NK-92 (cell line): Measurements from ENCODE around the gene IL16.

Source experiments
- DNase-seq: peaks from one replicate; lab custom pipeline; 2025; ENCODE audit not compliant: unreplicated experiment; lab: John Stamatoyannopoulos, UW

The IL16 gene

DNA sequence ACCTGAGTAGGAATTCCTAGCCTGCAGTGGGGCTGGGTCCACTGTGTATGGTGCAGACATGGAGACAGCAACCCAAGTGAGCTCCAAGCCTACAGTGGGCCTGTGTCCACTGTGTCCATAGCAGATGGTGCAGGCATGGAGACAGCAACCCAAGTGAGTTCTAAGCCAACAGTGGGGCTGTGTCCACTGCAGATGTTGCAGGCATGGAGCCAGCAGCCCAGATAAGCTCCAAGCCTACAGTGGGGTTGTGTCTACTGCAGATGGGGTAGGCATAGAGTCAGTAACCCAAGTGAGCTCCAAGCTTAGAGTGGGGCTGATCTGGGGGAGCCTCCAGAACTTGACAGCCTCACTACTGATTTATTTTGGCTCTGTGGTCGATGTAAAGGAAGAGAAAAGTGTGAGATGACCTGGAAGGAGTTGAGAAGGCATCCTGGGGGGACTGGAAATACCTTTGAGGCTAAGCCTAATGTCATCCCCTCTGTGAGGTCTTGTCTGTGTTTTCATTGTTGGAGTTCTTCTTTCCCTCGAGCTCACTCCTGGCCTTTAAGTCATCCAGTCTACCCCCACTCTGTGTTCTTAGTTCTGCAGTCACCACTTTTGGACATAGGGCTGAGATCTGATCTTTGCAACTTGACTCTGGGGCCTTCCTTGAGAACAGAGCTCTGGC, 22.4 kb upstream of the IL16 start:
- DNase-seq: no peak

DNA sequence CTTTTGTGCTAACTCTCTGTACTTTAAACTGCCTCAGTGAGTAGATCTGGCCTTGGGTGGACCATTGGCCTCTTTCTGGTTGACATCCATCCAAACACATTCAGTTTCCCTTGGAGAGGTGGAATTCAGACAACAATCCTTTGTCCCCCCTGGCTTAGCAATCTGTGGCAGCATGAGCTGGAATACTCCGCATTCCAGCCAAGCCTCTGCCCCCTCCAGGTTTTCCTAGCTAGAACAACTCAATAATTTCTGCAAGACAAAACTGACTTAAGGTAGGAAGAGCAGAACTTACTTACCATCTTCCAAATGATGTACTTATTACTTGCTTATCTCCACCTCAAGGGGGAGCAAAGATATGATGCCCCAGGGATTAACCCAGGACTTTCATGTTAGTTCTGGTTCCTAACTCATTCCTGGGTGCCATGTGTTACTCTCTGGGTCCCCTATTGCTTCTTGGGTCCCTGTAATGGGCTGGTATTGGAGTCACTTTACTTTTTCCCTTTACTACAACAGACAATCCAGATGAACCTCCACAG, 21.8 kb upstream of the IL16 start:
- DNase-seq: no peak

DNA sequence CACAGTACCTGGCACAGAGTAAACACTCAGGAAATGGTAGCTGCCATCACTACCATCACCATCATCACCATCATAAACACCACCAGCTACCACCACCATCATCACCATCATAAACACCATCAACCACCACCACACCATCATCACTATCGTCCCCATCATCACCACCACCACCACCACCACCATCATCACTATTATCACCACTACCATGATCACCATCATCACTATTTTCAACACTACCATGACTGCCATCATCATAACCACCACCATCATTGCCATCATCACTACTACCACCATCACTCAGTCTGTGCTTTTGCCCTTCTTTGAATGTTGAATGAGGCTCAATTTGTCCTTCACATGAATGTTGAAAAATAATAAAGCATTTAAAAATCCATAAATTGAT, 21.2 kb upstream of the IL16 start:
- DNase-seq: no peak

DNA sequence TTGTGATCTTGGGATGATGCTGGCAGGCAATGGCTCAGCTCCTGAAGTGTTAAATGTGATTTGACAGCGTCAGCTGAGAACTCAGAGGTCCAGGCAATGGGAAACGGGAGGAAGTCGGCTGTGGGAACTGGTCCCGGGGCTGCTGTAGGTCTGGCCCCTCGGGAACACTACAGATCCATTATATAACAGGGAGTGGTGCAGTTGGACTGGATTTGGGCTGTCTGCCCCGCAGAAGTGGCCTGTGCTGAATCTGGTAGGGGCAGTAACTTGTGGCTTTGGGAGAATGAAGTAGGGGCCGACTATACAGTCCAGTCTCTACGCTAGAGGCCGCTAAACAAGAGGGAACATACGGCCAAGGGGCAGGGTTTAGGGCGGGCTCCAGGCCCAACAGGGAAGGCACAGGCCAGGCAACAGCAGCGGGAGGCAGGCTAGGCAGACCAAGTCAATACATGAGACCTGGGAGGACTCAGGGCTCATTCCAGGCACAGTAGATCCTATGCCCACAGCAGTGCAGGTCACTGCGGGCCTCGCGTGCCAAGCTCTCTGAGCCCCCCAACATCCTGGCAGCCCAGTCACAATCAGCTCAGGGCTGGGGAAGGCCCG, 20.3 kb upstream of the IL16 start:
- no peak for DNase-seq

DNA sequence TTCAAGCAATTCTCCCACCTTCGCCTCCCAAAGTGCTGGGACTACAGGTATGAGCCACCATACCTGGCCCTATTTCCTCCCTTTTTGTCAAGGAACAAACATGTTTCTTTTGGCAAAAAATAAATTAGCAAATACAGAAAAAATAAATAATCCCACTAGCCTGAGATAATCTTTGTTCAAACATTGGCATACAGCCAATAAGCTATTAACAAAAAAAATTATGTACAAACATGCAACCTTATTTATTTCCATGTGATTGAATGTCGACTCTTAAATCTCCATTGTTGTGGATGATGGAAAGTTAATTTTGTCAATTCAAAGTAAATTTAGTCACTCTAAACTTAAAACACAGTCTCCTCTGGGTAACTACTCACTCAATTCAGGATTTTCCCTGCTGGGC, 18.3 kb upstream of the IL16 start:
- no peak for DNase-seq

DNA sequence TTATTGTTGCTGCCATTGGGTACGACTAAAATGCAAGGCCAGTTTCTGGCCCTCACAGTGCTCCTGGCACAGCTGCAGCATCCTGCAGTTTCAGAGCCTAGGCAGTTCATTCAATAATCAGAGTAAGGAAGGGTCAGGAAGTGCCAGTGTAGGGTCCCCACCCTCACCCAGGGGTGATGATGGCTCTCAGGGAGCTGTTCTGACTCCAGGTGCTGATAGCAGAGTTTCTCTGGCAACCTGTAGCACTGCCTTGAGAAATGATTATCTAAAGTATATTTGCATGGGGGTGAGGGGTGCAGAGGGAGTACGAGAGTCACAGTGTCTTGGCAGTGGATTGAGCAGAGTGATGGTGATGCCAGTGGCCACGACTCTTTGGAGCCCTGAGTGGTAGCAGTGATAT, 15.5 kb upstream of the IL16 start:
- DNase-seq: no peak

DNA sequence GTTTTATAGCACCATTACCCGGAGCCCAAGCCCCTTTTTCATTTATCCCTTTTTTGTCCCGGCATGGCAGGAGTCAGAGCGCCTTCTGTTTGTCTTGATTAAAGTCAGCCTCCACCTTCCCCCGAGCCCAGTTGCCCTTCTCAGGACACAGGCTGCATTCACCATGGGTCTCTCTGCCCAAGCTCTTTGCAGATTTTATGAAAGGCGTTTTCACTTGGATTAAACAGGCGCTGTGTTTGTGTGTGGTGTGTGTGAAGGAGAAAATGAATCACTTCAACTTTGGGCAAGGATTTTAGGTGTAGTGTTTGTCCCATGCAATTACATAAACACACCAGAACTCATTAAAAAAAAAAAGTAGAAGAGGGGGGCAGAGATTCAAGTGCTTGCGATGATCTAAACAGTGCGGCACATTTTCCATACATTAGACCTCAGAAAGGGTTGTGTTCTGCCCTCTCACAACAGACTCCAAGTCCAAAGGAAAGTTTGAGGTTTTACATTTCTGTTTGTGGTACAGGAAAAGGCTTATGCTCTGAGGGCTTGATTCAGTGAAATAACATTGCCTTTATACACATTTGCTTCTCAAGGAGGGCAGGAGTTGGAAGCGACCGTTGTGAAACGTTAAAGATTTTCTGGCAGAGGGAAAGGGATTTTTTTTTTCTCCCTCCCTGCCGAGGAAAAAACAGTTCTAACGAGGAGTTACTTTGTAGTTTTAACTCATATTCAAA, 14.5 kb upstream of the IL16 start:
- no peak for DNase-seq

DNA sequence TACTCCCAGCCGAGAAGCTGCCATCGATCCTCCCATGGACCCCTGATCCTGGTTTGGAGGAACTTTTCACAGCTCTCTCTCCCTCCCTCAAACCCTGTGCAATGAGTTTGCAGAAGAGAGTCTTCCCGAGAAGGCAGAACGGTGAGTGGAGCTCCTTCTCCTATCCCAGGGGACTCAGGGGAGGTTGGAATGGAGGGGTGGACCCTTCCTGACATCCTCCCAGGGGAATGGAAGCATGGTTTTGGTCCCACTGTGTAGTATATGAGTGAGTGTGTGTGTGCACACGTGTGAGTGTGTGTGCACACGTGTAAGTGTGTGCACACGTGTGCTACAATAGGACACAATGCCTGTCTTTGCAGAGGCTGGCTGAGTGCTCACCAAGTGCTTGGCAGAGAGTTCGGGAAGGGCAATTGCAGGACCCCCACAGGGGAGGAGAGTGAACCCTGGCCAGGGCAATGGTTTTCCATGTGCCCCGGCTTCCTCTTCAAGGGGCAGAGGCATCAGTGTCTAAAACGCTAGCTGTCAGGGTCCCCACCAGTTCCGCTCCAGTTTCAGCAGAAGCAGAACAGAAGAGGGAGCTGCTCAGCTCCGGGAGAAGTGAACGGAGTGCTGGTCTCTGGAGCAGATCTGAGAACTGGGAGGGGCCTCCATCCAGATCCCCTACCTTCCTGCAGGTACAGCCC, 13.8 kb upstream of the IL16 start:
- no peak for DNase-seq

DNA sequence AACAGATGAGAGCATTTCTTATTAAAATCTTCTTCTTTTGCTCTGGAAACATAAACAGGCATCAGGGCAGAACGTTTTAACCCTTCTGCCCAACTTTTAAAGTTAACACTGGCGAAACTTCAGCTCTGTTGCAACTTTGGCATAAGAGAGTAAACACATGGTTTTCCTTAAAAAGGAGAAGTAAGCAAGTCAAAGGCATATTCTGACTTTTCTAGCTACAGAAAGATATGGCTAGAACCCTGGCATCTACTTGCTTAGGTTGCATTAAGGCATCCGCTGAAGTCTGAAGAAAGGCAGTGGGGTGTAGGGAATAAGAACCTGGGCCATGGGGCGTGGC, 13.3 kb upstream of the IL16 start:
- DNase-seq: no peak

DNA sequence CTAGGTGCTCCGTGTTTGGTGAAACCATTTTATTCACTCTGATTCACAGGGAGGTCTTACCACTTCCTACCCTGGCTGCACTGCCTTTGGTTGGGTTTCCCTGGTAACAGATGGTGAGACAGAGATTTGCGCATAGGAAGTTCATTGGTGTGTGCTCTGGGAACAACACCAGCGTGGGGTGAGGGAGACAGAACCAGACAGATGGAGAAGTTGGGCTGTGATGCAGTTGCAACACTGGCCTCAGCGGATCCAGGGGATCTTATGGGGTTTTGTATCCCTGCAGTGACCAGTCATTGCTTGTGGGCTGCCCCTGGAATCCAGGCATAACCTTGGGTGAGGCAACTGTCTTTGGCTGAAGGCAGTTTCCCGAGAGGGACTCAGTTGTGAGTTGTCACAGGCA, 12.5 kb upstream of the IL16 start:
- DNase-seq: no peak

DNA sequence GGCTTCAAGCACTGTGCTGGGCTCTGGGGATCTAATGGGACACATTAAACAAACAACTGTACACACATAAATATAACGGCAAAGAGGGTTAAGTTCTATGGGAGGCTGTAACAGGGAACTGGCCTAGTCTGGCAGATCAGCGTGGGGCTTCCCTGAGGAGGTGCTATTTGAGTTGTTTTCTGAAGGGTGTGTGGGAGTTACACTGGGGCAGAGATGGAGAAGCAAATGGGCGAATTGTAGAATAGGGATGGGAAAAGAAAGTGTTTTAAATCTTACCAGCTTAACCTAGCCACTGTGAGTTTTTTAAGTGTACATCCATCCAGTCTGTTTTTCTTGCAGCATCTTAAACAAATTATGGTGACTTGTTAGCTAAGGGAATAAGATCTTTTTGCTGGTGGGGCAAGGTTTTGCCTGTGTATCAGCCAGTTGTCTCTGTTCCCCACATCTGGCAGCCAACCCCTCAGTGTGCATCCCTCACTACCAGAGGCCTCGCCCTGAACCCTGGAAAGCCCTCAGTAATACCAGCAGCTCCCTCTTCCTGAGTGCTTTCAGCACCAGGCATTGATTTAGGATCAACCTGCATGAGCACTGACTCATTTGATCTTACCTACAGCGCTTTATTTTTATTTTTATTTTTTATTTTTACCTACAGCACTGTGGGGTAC, 10.9 kb upstream of the IL16 start:
- no peak for DNase-seq

DNA sequence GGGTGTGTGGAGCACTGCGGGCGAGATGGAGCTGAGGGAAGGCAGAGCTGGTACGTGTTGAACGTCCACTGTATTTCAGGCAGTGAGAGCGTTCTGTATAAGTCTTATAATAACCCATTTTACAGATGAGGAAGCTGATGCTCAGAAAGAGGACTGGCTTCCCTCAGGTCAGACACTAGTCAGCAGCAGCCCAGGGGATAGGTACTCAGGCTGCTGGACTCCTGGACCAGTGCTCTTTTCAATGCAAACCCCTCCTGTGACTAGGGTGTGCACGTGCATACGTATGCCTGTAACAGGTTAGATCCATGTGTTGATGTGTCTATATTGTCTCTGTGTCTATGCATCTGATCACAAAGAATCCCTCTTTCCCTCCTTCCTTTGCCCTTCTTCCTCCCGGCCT, 8.3 kb upstream of the IL16 start:
- no peak for DNase-seq

DNA sequence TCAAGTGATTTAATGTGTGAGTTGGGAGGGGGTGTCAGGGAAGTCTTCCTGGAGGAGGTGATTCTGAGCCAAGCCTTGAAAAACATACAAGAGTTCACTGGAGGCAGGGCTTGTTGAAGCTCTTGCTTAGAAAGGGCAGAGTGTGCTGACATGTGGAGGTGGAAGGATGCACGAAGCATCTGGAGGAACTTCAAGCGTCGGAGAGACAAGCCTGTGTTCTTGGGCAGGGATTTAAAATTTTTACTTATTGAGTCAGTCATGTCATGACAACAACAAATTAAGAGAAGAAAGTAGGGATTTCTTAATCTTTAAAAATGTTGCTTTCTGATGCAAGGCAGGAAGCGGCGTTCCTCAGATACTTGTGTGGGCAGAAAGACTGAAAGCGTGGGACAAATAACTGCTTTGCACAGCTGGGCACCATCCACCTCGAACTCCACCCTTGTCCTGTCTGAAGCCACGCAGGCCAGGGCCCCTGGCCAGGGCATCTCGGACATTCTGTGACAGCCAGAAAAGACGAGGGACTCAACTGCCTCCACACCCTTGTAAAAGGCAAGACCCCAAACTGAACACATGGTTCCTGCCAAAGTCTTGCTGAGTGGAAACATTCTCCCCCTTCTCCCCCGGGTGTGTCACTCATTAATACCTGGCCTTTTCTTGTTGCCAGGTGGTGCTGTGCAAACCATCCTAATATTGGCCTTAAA, 6.9 kb upstream of the IL16 start:
- no peak for DNase-seq

DNA sequence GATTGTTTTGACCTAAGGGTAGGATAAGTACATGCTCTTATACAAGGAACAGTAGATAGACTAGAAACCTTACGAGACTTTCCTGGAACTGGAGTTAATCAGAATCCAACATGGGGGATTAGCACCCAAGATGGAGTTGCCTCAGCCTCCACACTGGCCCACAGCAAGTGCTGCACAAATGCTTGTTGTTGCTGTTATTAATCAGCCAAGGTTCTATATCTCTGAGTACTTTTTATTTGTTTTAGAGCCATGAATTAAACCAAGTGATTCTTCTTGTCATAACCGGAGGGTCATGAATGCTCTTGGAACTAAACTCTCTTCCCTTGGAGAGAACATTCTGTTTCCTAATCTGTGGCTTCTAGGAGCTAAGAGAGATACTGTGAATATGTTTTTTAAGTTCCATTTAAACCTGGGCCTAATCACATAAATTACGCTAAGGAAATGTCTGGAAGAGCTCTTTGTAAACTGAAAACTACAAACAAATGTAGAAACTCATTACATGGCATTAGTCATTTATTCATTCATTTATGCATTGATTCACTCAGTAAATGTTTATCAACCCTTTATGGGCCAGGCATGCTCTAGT, 5.7 kb upstream of the IL16 start:
- no peak for DNase-seq

DNA sequence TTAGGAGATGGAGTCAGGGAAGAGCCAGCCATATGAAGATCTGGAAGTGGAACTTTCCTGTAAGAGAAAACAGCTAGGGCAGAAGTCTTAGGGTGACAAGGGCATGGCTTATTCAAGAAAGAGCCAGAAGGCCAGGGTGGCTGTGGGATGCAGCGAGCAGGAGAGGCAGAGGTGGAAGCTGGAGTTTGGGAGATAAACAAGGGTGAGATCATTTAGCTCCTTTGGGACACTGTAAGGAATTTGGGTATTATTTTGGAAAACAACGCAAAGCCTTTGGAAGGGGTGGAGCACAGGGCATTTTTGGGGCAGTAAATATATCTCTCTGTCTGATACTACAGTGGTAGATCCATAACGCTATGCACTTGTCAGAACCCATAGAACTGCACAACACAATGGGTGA, 5.0 kb upstream of the IL16 start:
- no peak for DNase-seq

DNA sequence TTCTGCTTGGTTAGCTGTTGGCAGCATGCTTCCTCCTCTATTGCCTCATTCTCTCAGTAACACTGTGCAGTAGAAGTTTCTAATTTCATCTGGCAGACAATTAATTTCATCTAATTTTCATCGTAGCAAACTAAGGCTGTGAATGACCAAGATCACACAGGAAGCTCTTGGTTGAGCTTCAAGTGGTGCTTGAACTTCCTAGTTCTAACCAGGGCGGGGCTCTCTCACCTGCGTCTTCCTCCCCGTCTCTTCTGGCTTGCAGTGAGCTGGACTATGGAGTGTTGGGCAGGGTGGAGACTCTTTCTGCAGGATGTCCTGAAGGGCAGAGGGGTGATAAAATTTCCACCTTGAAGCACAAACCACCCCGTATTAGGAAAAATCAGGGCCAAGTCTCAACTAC, 2.0 kb upstream of the IL16 start:
- DNase-seq: no peak

DNA sequence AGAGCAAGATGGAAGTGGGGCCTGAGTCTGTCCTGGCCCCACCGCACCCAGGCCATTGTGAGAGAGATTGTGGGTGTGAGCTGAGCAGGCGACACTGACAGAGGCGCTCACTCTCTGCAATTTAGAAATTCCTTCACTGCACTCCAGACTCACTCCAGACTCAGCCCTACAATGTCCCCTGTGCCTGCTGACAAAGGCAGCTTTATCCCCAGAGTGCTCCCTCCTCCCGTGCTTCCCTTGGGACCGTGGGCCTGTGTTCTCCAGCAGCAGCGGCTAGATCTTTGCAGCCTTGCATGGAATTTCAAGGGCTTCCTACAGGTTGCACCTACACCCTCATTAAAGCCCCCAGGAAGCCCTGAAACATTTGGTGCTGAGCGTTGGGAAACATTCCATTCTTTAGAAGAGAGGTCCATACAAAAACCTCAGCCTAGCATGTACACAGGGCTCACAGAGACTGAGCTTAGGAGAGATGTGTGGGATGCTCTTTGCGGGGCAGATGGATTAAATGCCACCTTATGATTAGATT, 1.3 kb upstream of the IL16 start:
- DNase-seq: no peak

DNA sequence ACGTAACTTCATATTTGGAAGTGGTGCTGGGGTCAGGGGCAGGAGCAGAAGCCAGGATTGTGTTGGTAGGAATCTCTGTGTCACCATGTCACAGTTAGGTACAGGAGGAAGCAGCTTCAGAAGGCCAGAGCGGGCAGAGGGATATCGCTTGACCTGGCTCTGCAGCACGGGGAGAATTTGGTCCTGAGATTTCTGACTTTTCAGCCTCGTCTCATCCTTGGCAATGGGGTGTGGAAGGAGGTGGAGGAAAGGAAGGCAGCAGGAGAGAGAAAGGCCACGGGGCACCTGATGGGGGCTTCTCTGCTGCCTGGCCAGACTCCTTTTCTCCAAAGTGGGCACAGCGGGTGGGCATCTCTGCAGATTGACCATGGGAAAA, 564 bp downstream of the IL16 start:
- DNase-seq: no peak

DNA sequence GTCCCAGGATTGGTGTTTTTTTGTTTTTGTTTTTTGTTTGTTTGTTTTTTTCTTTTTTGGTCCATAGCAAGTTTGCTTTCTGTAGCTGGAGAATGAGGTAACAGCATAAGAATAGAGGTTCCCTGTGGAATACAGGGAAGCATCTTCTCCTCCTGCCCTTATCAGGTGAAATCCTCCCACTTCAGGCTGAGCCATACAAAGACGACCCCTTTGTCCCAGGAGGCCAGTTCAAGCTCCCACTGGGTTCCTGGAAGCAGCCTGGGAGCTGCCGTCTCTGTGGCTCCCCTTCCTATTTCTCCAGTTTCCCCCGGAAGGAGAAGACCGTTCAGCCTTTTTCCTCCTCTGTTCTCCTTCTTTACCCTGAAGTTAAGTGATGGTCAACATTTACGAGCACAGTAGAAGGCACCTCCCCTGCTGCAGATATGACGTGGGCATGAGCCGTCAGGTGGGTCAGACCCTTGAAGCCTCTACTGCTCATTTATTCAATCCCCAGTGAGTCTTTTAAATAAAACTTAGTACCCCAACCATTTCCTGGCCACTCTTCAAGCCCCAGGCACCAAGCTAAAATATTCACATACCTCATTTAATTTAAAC, 1.1 kb downstream of the IL16 start:
- no peak for DNase-seq
